HUES6 (cell line): ENCODE measurements around the gene ABHD8.

Experiments used
- H3K27ac ChIP-seq: 2 replicates; pipeline ENCODE4 v1.7.0; 2013; ENCODE audit warnings: low read depth, mild to moderate bottlenecking, low read length, inconsistent platforms
- H3K27me3 ChIP-seq: 2 replicates; pipeline ENCODE4 v1.6.1; 2013; ENCODE audit warnings: low read length; ENCODE audit not compliant: control insufficient read depth, insufficient read depth
- H3K36me3 ChIP-seq: 2 replicates; pipeline ENCODE4 v1.6.1; 2013; ENCODE audit warnings: low read length; ENCODE audit not compliant: control insufficient read depth, insufficient read depth
- H3K4me1 ChIP-seq: 2 replicates; pipeline ENCODE4 v1.6.1; 2013; ENCODE audit warnings: low read length; ENCODE audit not compliant: control insufficient read depth, insufficient read depth
- H3K4me3 ChIP-seq: 2 replicates; pipeline ENCODE4 v1.5.1; 2013; ENCODE audit warnings: low read depth, low read length
- H3K9ac ChIP-seq: one replicate; pipeline ENCODE4 v1.6.1; 2013; ENCODE audit warnings: mild to moderate bottlenecking, low read length
- H3K9me3 ChIP-seq: 2 replicates; pipeline ENCODE4 v1.6.1; 2013; ENCODE audit warnings: low read depth, low read length; ENCODE audit not compliant: control insufficient read depth, insufficient read depth

ABHD8 gene

GRCh38 chr19:17268754-17269153 is 34.5 kb downstream of the ABHD8 start:
- Histone ChIP-seq H3K27ac (no peak overlapping the region), H3K4me1 (peaks cover 10% of the 10 kb centered on the region), H3K9ac (no peak overlapping the region), H3K4me3 (no peak overlapping the region), H3K27me3 (no peaks in the 10 kb centered on the region), H3K9me3 (no peaks in the 10 kb centered on the region), H3K36me3 (peaks cover 33% of the 10 kb centered on the region)

GRCh38 chr19:17266975-17267788 is 36.0 kb downstream of the ABHD8 start, which contains the start of gene BABAM1:
Gene BABAM1, plus strand, starts transcription at chr19:17267443. Its CDS starts 1,364 bp downstream, at chr19:17268807.
- Histone ChIP-seq H3K9ac (peak within 1 kb of the TSS; percentile 95), H3K4me1 (peaks cover 10% of the 10 kb centered on the region), H3K4me3 (peak within 1 kb of the TSS; percentile 91), H3K27ac (peak within 1 kb of the TSS; percentile 61), H3K27me3 (no peaks in the 10 kb centered on the region), H3K9me3 (no peaks in the 10 kb centered on the region), H3K36me3 (peaks cover 27% of the 10 kb centered on the region)

DNA sequence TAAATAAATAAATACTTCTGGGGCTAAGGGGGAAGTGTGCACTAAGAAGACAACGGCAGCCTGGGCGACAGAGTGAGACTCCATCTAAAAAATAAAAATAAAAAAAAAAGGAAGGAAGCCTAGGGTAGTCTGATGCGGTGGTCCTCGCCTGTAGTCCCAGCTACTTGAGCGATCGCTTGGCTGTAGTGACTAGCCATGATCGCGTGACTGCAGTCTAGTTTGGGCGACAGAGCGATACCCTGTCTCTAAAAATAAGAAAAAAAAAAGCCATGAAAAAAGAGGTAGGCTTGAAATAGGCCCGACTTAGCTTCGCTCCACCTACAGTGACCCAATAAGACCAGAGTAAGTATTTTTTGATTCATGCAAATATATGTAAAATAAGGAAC is 36.6 kb downstream of the ABHD8 start:
- H3K9ac ChIP-seq = no peak overlapping the region
- no peaks in the 10 kb centered on the region for H3K9me3 ChIP-seq
- no peak overlapping the region for H3K27ac ChIP-seq
- H3K27me3 ChIP-seq = no peaks in the 10 kb centered on the region
- peaks cover 10% of the 10 kb centered on the region for H3K4me1 ChIP-seq
- H3K4me3 ChIP-seq = 0 out of 2 replicates have a peak overlapping the region, but pooled peaks have one; percentile 14
- peaks cover 21% of the 10 kb centered on the region for H3K36me3 ChIP-seq

- no peak overlapping the region for H3K4me3 ChIP-seq
- H3K36me3 ChIP-seq = peaks cover 15% of the 10 kb centered on the region
- peaks cover 10% of the 10 kb centered on the region for H3K4me1 ChIP-seq
- H3K27ac ChIP-seq = no peak overlapping the region
- no peaks in the 10 kb centered on the region for H3K27me3 ChIP-seq
- no peak overlapping the region for H3K9ac ChIP-seq
- no peaks in the 10 kb centered on the region for H3K9me3 ChIP-seq
Observed at GRCh38 chr19:17266026-17266425, 37.2 kb downstream of the ABHD8 start.

DNA sequence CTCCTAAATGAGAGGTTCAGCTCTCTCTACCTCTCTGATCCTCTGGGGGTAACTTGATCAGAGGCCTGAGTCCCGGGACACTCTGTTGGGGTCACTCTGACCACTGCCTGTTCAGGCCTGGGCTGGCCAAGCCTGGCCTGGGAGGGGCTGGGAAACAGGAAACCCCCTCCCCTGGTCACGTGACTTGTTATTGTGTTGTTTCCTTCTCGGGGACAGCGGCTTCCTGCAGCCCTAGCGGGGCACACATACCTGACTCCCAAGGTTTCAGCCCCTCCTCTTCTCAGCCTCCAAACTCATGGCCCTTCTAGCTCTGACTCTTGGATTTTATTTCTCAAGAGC is 38.6 kb downstream of the ABHD8 start, which contains the start of gene USHBP1:
Gene USHBP1 (minus strand): TSS at position 105 of the 339 bp plus-strand sequence. CDS start 446 bp downstream, outside the sequence.
- Histone ChIP-seq H3K27ac (peak within 1 kb of the TSS; percentile 66), H3K4me1 (peaks cover 10% of the 10 kb centered on the region), H3K4me3 (peak within 1 kb of the TSS; percentile 5; the same call in 1 of the 2 replicates), H3K9me3 (peaks cover 4% of the 10 kb centered on the region; the same call in 1 of the 2 replicates), H3K27me3 (no peaks in the 10 kb centered on the region), H3K36me3 (peaks cover 9% of the 10 kb centered on the region), H3K9ac (peak within 1 kb of the TSS; percentile 38)

GRCh38 chr19:17263712-17264640 is 39.2 kb downstream of the ABHD8 start:
- Histone ChIP-seq H3K4me1 (peaks cover 10% of the 10 kb centered on the region), H3K27ac (peak overlapping the region; percentile 66), H3K4me3 (peak overlapping the region; percentile 5; the same call in 1 of the 2 replicates), H3K9ac (peak overlapping the region; percentile 38), H3K27me3 (no peaks in the 10 kb centered on the region), H3K9me3 (peaks cover 10% of the 10 kb centered on the region; the same call in 1 of the 2 replicates), H3K36me3 (peaks cover 9% of the 10 kb centered on the region)

- Histone ChIP-seq H3K27ac (no peak overlapping the region), H3K27me3 (no peaks in the 10 kb centered on the region), H3K9ac (no peak overlapping the region), H3K4me1 (peaks cover 10% of the 10 kb centered on the region), H3K9me3 (peaks cover 11% of the 10 kb centered on the region; the same call in 1 of the 2 replicates), H3K36me3 (peaks cover 9% of the 10 kb centered on the region; the same call in 1 of the 2 replicates), H3K4me3 (no peak overlapping the region)
Observed at GRCh38 chr19:17262557-17262956, 40.7 kb downstream of the ABHD8 start.

DNA sequence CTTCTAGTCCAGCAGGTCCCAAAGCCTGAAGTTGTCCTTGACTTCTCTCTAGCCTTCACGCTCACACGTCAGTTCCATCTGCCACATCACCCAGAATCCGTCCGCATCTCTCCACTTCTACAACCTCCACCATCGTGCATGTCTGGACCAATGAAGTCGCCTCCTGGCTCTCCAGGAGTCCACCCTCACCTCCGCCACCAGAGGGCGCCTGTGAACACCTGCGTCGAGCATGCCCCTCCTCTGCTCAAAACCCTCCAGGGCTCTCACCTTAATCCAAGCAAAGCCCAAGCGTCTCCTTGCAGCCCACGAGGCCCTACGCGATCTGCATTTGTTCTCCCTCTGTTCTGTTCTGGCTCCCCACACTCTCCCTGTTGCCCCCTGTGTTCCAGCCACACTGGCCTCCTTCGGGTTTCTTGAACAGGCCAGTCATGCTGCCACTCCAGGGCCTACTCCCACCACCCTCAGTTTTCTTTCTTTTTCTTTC is 42.3 kb downstream of the ABHD8 start:
- Histone ChIP-seq H3K36me3 (peaks cover 9% of the 10 kb centered on the region; the same call in 1 of the 2 replicates), H3K4me3 (no peak overlapping the region), H3K9ac (peak overlapping the region; percentile 63), H3K4me1 (peaks cover 10% of the 10 kb centered on the region), H3K9me3 (peaks cover 11% of the 10 kb centered on the region; the same call in 1 of the 2 replicates), H3K27me3 (no peaks in the 10 kb centered on the region), H3K27ac (peak overlapping the region; percentile 35; the same call in 1 of the 2 replicates)

DNA sequence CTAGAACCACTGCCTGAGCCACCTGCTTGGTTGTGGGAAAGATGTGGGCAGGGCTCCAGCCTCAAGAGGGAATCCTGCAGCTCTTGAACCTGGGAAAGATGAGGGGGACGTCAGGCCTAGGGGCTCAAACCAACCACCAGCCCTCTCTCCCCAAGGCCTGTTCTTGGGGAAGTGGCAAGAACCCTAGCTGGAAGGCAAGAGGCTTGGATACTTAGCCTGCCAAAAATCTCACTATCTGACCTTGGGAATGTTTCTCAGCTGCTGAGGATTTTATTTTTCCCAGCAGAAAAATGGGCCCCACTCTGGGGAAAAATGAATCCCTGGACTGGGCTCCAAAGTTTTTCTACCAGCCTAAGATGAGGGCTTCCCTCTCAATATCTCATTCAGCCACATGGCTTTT is 43.3 kb downstream of the ABHD8 start:
- Histone ChIP-seq H3K4me1 (peaks cover 10% of the 10 kb centered on the region), H3K4me3 (no peak overlapping the region)

DNA sequence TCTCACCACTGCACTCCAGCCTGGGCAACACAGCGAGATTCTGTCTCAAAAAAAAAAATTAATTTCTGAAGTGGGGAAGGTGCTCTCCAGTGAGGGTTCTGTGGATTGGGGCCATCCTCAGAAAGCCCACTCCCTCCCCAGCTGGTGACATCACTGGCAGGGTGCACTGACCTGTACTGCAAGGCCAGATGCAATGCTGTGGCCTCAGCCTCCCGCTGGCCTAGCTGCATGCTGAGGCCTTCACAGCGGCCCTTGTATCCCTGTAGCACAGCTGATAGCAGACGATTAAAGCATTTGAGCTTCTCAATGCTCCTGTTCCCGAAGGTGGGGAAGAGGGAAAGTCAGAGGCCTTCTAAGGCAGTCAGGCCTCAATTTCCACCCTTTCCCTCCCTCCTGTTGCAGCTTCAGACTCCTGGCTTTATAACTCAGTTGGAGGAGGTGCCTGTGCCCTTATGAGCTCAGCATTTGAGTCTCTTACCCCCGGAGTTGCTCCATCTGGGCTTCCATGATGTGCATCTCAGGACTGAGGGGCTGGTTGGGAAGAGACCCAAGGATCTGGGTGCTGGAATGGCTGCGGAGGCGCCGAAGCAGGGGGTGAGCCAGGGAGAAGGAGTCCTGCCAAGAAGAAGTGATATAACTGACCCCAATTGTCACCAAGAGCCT is 44.0 kb downstream of the ABHD8 start:
- Histone ChIP-seq H3K27ac (no peak overlapping the region), H3K9ac (no peak overlapping the region), H3K27me3 (no peaks in the 10 kb centered on the region), H3K4me3 (no peak overlapping the region), H3K4me1 (peaks cover 3% of the 10 kb centered on the region), H3K36me3 (peaks cover 13% of the 10 kb centered on the region), H3K9me3 (peaks cover 11% of the 10 kb centered on the region; the same call in 1 of the 2 replicates)

More for the DNA sequence above, 43.3 kb downstream of the ABHD8 start:
- Histone ChIP-seq H3K9ac (no peak overlapping the region), H3K9me3 (peaks cover 11% of the 10 kb centered on the region; the same call in 1 of the 2 replicates), H3K36me3 (peaks cover 9% of the 10 kb centered on the region; the same call in 1 of the 2 replicates), H3K27me3 (no peaks in the 10 kb centered on the region), H3K27ac (no peak overlapping the region)
